Stomach (tissue), 9 donors: Measurements from ENCODE around the gene SNRNP70. TPM values are rescaled to one million over a fixed set of nuclear protein-coding genes. Genes with fewer than 3 reads are reported as not detected.

ENCODE experiments used
- DNase-seq, 2 donors: peaks; one replicate each; pipeline versions ENCODE4 v3.0.0 to v3.0.0-alpha.2; 2013 to 2019
- H3K27ac ChIP-seq, 5 donors: fragments of 200-600 bp in 4 of 5; sonication (generic) in 4 of 5; one replicate each; pipeline ENCODE4 v1.5.1; 2013 to 2019; ENCODE audit warnings: mild to moderate bottlenecking in 1 of 5, moderate library complexity in 1 of 5
- H3K27me3 ChIP-seq, 3 donors: fragments of 200-600 bp; sonication (generic); one replicate each; pipeline ENCODE4 v1.5.1; 2017 to 2019; ENCODE audit warnings: mixed run types in 1 of 3
- H3K36me3 ChIP-seq, 4 donors: fragments of 200-600 bp; sonication (generic); 1 replicate in 3 of 4; 2 replicates in 1 of 4; pipeline ENCODE4 v1.5.1; 2016 to 2019
- H3K4me1 ChIP-seq, 4 donors: fragments of 200-600 bp; sonication (generic); one replicate each; pipeline ENCODE4 v1.5.1; 2016 to 2019
- H3K4me3 ChIP-seq, 4 donors: fragments of 200-600 bp; sonication (generic) in 3 of 4; one replicate each; pipeline ENCODE4 v1.5.1; 2016 to 2019; ENCODE audit warnings: mild to moderate bottlenecking in 1 of 4
- H3K9me3 ChIP-seq, 4 donors: fragments of 200-600 bp; sonication (generic); one replicate each; pipeline ENCODE4 v1.5.1; 2016 to 2019
- CTCF ChIP-seq, 7 experiments: fragments of 450-650 bp in 4 of 7; fragments of 200-600 bp in 3 of 7; sonication (generic) in 3 of 7; IDR thresholded peaks; one replicate each; pipeline ENCODE4 v1.5.1; 2016 to 2019; ENCODE audit warnings: antibody characterized with exemption in 7 of 7, control low read depth in 2 of 7, mild to moderate bottlenecking in 1 of 7
- EP300 ChIP-seq: sonication (generic); formaldehyde crosslinking; IDR thresholded peaks from one replicate; pipeline ENCODE4 v1.6.1; 2017; ENCODE audit warnings: antibody characterized with exemption
- POLR2A ChIP-seq, 4 donors: fragments of 450-650 bp; IDR thresholded peaks; one replicate each; pipeline ENCODE4 v1.6.1; 2016; ENCODE audit warnings: antibody characterized with exemption in 4 of 4, control low read depth in 2 of 4, mild to moderate bottlenecking in 1 of 4, moderate library complexity in 1 of 4
- POLR2AphosphoS5 ChIP-seq, 3 donors: sonication (generic); formaldehyde crosslinking; IDR thresholded peaks; one replicate each; pipeline ENCODE4 v1.6.1; 2016; ENCODE audit warnings: antibody characterized with exemption in 3 of 3
- WGBS, 5 donors: extraction: QIAGEN DNeasy Blood & Tissue Kit in 3 of 5; methylation state at CpG; one replicate each; pipeline versions ENCODE4 v1.1.5 to v1.1.7; 2013 to 2018; 5-methylcytosine and 5-hydroxymethylcytosine counted together
- intact Hi-C: fragments of 100-400 bp; cut with DNase I; formaldehyde crosslinking; loops from one replicate; pipeline ENCODE4 v1.15.1; 2023; ENCODE audit warnings: low total_unique reads
- polyA plus RNA-seq, 3 donors: library from polyadenylated mRNA; stranded (reverse); fragments of 200-250 nt; gene quantifications; one replicate each; pipeline ENCODE4 v1.2.3, GENCODE V29; 2013
- total RNA-seq, 5 donors: library from RNA; depleted of rRNA; stranded (reverse); fragments of >200 nt; gene quantifications; one replicate each; pipeline versions ENCODE4 v1.1.0 to v1.2.3, GENCODE V29; 2014 to 2016
- donor health status: healthy with polysubstance abuse.
- donor health status: Bipolar disorder and iron deficiency.
- donor health status: healthy.

Gene SNRNP70
- total and polyA plus RNA-seq, 8 donors, result 163 to 3,365 (median 222) TPM

DNA sequence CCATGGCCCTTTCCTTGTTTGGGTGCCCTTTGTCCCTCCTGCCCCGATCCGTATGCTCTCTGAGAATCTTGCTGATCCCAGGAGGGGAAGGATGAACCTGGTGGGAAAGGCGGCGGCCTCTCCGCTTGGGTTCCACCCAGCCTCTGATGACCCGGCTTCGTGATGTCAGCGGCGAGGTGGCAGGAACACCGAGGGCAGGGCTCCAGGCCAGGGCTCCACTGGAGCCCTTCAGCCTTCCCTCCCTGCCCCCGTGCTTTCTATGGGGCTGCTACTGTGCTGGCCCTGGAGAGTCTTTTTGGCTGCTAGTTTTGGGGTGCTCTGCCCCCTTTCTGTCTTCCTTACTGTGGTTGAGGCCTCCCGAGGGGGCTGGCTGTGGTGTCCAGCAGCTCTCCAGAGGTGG lies 17.1 kb downstream of the SNRNP70 start:
- 83 to 92% (median 86%) methylated on average over 4 to 12 of the region's 12 CpGs for WGBS, 5 donors
- H3K4me3 ChIP-seq, result no peak overlapping the region
- TF ChIP-seq EP300, result no peak
- TF ChIP-seq POLR2AphosphoS5 (IDR thresholded peaks at IDR 0.05), result no peak
- TF ChIP-seq POLR2A (IDR thresholded peaks at IDR 0.05), result no peak
- no peak for DNase-seq
- intact Hi-C loops, result no loop called here
- H3K27ac ChIP-seq, result no peak overlapping the region
- no peaks in the 10 kb centered on the region for H3K27me3 ChIP-seq
- no peaks in the 10 kb centered on the region for H3K9me3 ChIP-seq
- peaks cover 89 to 100% (median 99%) of the 10 kb centered on the region in 4 donors for H3K36me3 ChIP-seq
- H3K4me1 ChIP-seq, result peaks cover 0 to 16% (median 15%) of the 10 kb centered on the region in 4 donors

- Histone ChIP-seq H3K27me3 (no peaks in the 10 kb centered on the region), H3K9me3 (no peaks in the 10 kb centered on the region), H3K27ac (no peak overlapping the region), H3K4me3 (no peak overlapping the region), H3K36me3 (peaks cover 94 to 100% (median 100%) of the 10 kb centered on the region in 4 donors), H3K4me1 (peaks cover 0 to 4% (median 3%) of the 10 kb centered on the region in 4 donors)
- intact Hi-C loops, result no loop called here
- WGBS, 5 donors, result 82 to 91% (median 88%) methylated on average over 21 to 33 of the region's 33 CpGs
- no peak for TF ChIP-seq POLR2AphosphoS5 (IDR thresholded peaks at IDR 0.05)
- TF ChIP-seq EP300, result no peak
- no peak for TF ChIP-seq CTCF (IDR thresholded peaks at IDR 0.05)
- TF ChIP-seq POLR2A (IDR thresholded peaks at IDR 0.05), result no peak
- DNase-seq, result no peak
These were observed 18.3 kb downstream of the SNRNP70 start for GRCh38 chr19:49103331-49104085.

DNA sequence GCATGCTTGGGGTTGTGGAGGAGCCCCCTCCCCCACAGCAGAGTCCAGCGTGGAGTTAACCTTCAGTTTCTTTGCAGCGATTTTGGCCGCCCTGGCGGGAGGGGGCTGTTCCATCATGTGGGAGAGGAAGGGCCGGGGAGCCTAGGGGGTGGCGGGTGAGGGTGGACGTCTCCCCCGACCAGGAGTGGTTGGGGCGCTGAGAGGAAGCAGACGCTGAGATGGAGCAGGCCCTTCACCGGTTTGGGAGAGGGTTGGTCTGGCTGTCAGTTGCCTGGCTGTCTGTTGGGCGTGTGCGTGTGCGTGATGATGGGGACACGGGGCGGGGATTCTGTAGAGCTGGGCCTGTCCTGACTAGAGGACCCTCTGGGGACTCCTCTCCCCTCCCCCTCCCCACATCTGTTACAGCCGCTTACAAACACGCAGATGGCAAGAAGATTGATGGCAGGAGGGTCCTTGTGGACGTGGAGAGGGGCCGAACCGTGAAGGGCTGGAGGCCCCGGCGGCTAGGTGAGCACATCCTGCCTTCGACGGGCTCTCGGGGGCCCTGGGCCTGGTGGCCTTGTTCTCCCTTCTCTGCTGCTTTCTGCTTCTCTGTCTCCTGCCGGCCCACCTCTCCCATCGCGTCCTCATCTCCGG lies 19.1 kb downstream of the SNRNP70 start:
- no peaks in the 10 kb centered on the region for H3K27me3 ChIP-seq
- H3K36me3 ChIP-seq, result peaks cover 90 to 100% (median 100%) of the 10 kb centered on the region in 4 donors
- no peak overlapping the region for H3K4me3 ChIP-seq
- no peak overlapping the region for H3K27ac ChIP-seq
- DNase-seq, result peak in 1 of 2 donors; percentile 65
- no peaks in the 10 kb centered on the region for H3K4me1 ChIP-seq
- H3K9me3 ChIP-seq, result no peaks in the 10 kb centered on the region
- TF ChIP-seq POLR2A (IDR thresholded peaks at IDR 0.05) (no peak), POLR2AphosphoS5 (IDR thresholded peaks at IDR 0.05) (no peak), EP300 (no peak), CTCF (IDR thresholded peaks at IDR 0.05) (no peak)
- intact Hi-C loops, result no loop called here
- 76 to 85% (median 83%) methylated on average over 30 of the region's 30 CpGs for WGBS, 5 donors

DNA sequence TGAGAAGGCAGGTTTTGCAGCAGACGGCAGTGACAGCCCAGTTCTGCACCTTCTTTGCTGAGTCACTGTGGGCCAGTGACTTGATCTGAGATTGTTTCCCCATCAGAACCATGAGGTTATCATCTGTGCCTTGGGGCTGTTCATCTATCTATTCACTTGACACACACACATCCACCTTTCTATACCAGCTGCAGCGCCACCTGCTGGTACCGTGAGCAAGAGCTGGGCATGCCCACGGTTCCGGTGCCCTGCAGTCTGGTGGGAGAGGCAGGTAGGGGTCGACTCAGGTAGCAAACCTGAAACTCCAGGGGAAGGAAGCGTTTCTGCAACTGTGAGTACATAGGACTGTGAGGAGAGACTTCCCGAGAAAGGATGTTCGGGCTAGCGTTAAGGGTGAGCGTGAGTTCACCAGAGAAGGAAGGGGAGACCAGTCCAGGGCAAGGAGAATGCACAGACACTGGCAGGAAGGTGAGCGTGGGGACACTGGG lies 21.4 kb downstream of the SNRNP70 start:
- H3K27me3 ChIP-seq, result no peaks in the 10 kb centered on the region
- peak; percentile 60 to 77 for DNase-seq
- H3K36me3 ChIP-seq, result peaks cover 66 to 81% (median 78%) of the 10 kb centered on the region in 4 donors
- no peaks in the 10 kb centered on the region for H3K9me3 ChIP-seq
- peaks cover 0 to 13% (median 5%) of the 10 kb centered on the region in 4 donors for H3K4me1 ChIP-seq
- H3K27ac ChIP-seq, result no peak overlapping the region
- intact Hi-C loops, result no loop called here
- no peak overlapping the region for H3K4me3 ChIP-seq
- whole genome bisulfite sequencing, 5 donors, result 57 to 64% (median 58%) methylated on average over 12 of the region's 12 CpGs
- TF ChIP-seq POLR2A (IDR thresholded peaks at IDR 0.05) (no peak), CTCF (IDR thresholded peaks at IDR 0.05) (peak in 5 of 7 experiments; percentile 29 to 71 (median 61))
